Astrocyte (in vitro differentiated cells and primary cell): ENCODE data around the gene C1orf21. TPM values are rescaled to one million over a fixed set of nuclear protein-coding genes. Genes with fewer than 3 reads are reported as not detected.
A peak's percentile ranks its signal among the peaks of the same experiment; 100 is the strongest.

Experiments used
- DNase-seq: peaks from one replicate; pipeline ENCODE4 v3.0.0-alpha.2; 2010; ENCODE audit warnings: low read depth
- FAIRE-seq: peaks from 2 replicates; lab custom pipeline; 2011; peaks lifted over from hg19 to GRCh38; lab: Jason Lieb, UNC
- H2AFZ ChIP-seq: 2 replicates; pipeline ENCODE4 v1.6.0; 2012; ENCODE audit warnings: low read depth, low read length, inconsistent platforms
- H3K27ac ChIP-seq: 2 replicates; pipeline ENCODE4 v1.5.1; 2011; ENCODE audit warnings: low read depth, low read length, inconsistent platforms
- H3K27me3 ChIP-seq: 2 replicates; pipeline ENCODE4 v1.6.0; 2011; ENCODE audit warnings: low read length, inconsistent platforms; ENCODE audit not compliant: insufficient read depth
- H3K36me3 ChIP-seq: 2 replicates; pipeline ENCODE4 v1.5.1; 2011; ENCODE audit warnings: low read length, inconsistent platforms; ENCODE audit not compliant: insufficient read depth
- H3K4me1 ChIP-seq: 2 replicates; pipeline ENCODE4 v1.5.1; 2011; ENCODE audit warnings: low read length, inconsistent platforms; ENCODE audit not compliant: insufficient read depth
- H3K4me2 ChIP-seq: 2 replicates; pipeline ENCODE4 v1.6.0; 2012; ENCODE audit warnings: low read length, inconsistent platforms
- H3K4me3 ChIP-seq: 2 replicates; pipeline ENCODE4 v1.5.1; 2011; ENCODE audit warnings: low read depth, mild to moderate bottlenecking, low read length, inconsistent platforms; ENCODE audit not compliant: insufficient read depth
- H3K79me2 ChIP-seq: 2 replicates; pipeline ENCODE4 v1.6.0; 2012; ENCODE audit warnings: mild to moderate bottlenecking, low read length, inconsistent platforms; ENCODE audit not compliant: insufficient read depth
- H3K9ac ChIP-seq: 2 replicates; pipeline ENCODE4 v1.6.0; 2012; ENCODE audit warnings: mild to moderate bottlenecking, low read length, inconsistent platforms
- H3K9me3 ChIP-seq: 2 replicates; pipeline ENCODE4 v1.5.1; 2012; ENCODE audit warnings: low read depth, mild to moderate bottlenecking, low read length, inconsistent platforms; ENCODE audit not compliant: insufficient read depth
- H4K20me1 ChIP-seq: 2 replicates; pipeline ENCODE4 v1.6.0; 2012; ENCODE audit warnings: low read length, inconsistent platforms; ENCODE audit not compliant: insufficient read depth
- H3K27ac Mint-ChIP-seq: one replicate; pipeline ENCODE4 v1.8.0; 2021; ENCODE audit warnings: mild to moderate bottlenecking, mixed read lengths; ENCODE audit not compliant: unreplicated experiment
- H3K27me3 Mint-ChIP-seq: one replicate; pipeline ENCODE4 v1.8.0; 2021; ENCODE audit warnings: low read depth, mixed read lengths; ENCODE audit not compliant: unreplicated experiment
- H3K36me3 Mint-ChIP-seq: one replicate; pipeline ENCODE4 v1.8.0; 2021; ENCODE audit warnings: low read depth, mixed read lengths; ENCODE audit not compliant: unreplicated experiment
- H3K4me1 Mint-ChIP-seq: one replicate; pipeline ENCODE4 v1.8.0; 2021; ENCODE audit warnings: low read depth, mixed read lengths; ENCODE audit not compliant: unreplicated experiment
- H3K4me3 Mint-ChIP-seq: one replicate; pipeline ENCODE4 v1.8.0; 2021; ENCODE audit warnings: mild to moderate bottlenecking, moderate library complexity, mixed read lengths; ENCODE audit not compliant: unreplicated experiment
- H3K9me3 Mint-ChIP-seq: one replicate; pipeline ENCODE4 v1.8.0; 2021; ENCODE audit warnings: mild to moderate bottlenecking, mixed read lengths; ENCODE audit not compliant: unreplicated experiment
- EZH2 ChIP-seq: IDR thresholded peaks from 2 replicates; pipeline ENCODE4 v1.6.1; 2012; ENCODE audit warnings: mild to moderate bottlenecking, low read length, inconsistent platforms; ENCODE audit not compliant: insufficient read depth
- total RNA-seq: library from RNA; stranded (reverse); gene quantifications from 2 replicates; pipeline ENCODE4 v1.2.1, GENCODE V29; 2021
- TF ChIP-seq, protein P1 (sequence below): IDR thresholded peaks from 2 replicates; pipeline ENCODE4 v1.5.1; 2011; ENCODE audit warnings: low read depth, mild to moderate bottlenecking, inconsistent platforms, low read length, moderate library complexity; ENCODE audit not compliant: insufficient read depth

C1orf21 gene
- total RNA-seq, 1 donor from 2014 or later, result 15.1 TPM

DNA sequence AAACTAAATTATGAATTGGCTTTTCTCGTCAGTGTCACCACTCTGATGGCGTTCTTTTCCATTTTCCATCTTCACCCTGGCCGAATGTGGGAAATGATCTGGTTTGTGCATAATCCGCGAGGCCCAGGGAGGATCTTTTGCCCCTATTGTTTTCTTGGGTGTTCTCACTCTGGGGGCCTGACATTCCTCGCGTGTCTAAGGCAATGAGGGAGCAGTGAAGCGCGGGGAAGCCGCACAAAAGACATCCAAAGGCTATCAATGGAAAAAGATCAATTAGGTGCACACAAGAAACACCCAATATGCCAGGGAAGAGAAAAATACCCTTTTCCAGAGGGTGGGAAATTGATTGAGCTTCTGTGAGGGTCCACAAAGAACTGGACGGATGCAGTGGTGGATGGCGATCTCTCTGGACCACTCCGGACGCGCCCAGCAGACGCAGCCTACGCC is 941 bp upstream of the C1orf21 start:
- peak overlapping the region; percentile 77 for H3K9ac ChIP-seq
- peak overlapping the region; percentile 84 for H2AFZ ChIP-seq
- Mint-ChIP-seq H3K27ac (no peak overlapping the region), H3K9me3 (peaks cover 2% of the 10 kb centered on the region), H3K36me3 (peaks cover 2% of the 10 kb centered on the region), H3K4me1 (peaks cover 17% of the 10 kb centered on the region), H3K4me3 (peak overlapping the region; percentile 86), H3K27me3 (peaks cover 7% of the 10 kb centered on the region)
- H3K4me2 ChIP-seq, result peak overlapping the region; percentile 99
- H3K27me3 ChIP-seq, result peaks cover 5% of the 10 kb centered on the region
- peak overlapping the region; percentile 36 for H3K27ac ChIP-seq
- TF ChIP-seq, protein P1, sequence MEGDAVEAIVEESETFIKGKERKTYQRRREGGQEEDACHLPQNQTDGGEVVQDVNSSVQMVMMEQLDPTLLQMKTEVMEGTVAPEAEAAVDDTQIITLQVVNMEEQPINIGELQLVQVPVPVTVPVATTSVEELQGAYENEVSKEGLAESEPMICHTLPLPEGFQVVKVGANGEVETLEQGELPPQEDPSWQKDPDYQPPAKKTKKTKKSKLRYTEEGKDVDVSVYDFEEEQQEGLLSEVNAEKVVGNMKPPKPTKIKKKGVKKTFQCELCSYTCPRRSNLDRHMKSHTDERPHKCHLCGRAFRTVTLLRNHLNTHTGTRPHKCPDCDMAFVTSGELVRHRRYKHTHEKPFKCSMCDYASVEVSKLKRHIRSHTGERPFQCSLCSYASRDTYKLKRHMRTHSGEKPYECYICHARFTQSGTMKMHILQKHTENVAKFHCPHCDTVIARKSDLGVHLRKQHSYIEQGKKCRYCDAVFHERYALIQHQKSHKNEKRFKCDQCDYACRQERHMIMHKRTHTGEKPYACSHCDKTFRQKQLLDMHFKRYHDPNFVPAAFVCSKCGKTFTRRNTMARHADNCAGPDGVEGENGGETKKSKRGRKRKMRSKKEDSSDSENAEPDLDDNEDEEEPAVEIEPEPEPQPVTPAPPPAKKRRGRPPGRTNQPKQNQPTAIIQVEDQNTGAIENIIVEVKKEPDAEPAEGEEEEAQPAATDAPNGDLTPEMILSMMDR, result no peak
- no peak for TF ChIP-seq EZH2
- peak overlapping the region; percentile 76 for H3K4me3 ChIP-seq
- H3K79me2 ChIP-seq, result no peaks in the 10 kb centered on the region
- no peaks in the 10 kb centered on the region for H3K36me3 ChIP-seq
- H3K9me3 ChIP-seq, result no peaks in the 10 kb centered on the region
- DNase-seq (no peak), FAIRE-seq (no peak)
- no peaks in the 10 kb centered on the region for H4K20me1 ChIP-seq
- H3K4me1 ChIP-seq, result peaks cover 10% of the 10 kb centered on the region

DNA sequence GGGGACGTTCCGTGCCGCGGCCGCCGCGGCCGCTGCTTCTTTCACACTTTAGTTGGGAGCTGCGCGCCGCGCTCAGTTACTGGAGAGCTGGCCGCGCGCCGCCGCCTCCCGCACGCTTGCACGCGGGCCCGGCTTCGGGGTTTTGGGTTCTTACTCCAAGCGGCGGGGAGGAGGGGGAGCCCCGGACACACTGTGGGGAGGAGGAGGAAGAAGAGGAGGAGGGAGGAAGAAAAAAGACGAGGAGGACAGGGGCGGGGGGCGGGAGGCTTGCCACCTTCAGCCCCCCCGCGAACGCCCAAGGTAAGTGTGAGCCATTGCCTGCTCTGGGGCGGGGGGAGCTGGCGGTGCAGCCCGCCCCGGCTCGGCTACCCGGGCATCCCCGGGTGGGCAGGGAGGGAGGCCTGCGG is 243 bp downstream of the C1orf21 start:
- H2AFZ ChIP-seq, result peak overlapping the region; percentile 84
- H3K4me3 Mint-ChIP-seq, result peak overlapping the region; percentile 86
- peaks cover 2% of the 10 kb centered on the region for H3K36me3 Mint-ChIP-seq
- H3K9me3 Mint-ChIP-seq, result peaks cover 2% of the 10 kb centered on the region
- H3K27me3 Mint-ChIP-seq, result peaks cover 7% of the 10 kb centered on the region
- H3K79me2 ChIP-seq, result peaks cover 4% of the 10 kb centered on the region
- TF ChIP-seq EZH2, result no peak
- TF ChIP-seq, protein P1, result no peak
- peaks cover 5% of the 10 kb centered on the region for H3K27me3 ChIP-seq
- peak overlapping the region; percentile 76 for H3K4me3 ChIP-seq
- H3K36me3 ChIP-seq, result no peaks in the 10 kb centered on the region
- no peak overlapping the region for H3K27ac Mint-ChIP-seq
- DNase-seq (no peak), FAIRE-seq (no peak)
- peak overlapping the region; percentile 77 for H3K9ac ChIP-seq
- peaks cover 21% of the 10 kb centered on the region for H3K4me1 Mint-ChIP-seq
- H3K4me2 ChIP-seq, result peak overlapping the region; percentile 99
- H4K20me1 ChIP-seq, result no peaks in the 10 kb centered on the region
- peaks cover 10% of the 10 kb centered on the region for H3K4me1 ChIP-seq
- H3K9me3 ChIP-seq, result no peaks in the 10 kb centered on the region
- H3K27ac ChIP-seq, result no peak overlapping the region

DNA sequence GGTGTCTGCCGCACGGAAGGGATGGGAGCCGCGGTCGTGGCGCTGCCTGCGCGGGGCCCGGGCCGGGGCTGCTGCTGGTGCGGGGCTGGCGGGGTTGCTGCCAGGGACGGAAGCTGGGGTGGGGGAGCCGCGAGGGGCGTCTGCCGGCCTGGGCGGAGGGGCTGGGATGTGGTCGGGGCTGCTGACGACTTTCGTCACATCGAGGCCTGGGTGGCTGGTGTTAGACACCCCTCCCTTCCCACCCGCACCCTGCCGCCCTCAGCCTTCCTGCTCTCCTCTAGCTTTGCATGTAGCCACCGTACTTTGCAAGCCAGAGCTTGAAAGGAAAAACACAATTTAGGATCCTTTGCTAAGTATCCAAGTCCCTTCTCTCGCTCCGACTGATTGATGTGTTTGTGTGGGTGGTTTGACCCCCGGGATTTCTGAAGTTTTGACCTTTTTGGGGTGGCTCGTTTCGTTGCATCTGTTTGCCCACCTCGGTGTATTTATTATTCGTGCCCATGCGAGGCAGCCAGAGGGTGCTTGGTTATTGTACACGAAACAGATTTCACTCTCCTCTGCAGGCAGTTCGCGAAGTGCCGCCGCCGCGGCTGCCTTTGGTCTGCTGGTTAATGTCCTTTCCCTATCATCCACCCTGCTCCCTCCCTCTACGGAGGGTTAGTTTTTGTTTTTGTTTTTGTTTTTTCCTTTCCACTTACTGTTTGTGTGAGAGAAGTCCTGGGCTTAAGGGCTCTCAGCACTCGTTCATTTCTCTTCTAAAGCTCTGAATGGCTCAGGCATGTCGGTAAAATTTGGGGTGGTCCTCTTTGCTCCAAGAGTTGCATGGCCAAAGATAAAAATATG is 868 bp downstream of the C1orf21 start:
- Histone ChIP-seq H4K20me1 (no peaks in the 10 kb centered on the region), H3K27ac (peak overlapping the region; percentile 56), H3K9ac (peak overlapping the region; percentile 77), H3K4me1 (peaks cover 10% of the 10 kb centered on the region), H2AFZ (peak overlapping the region; percentile 84), H3K36me3 (no peaks in the 10 kb centered on the region), H3K9me3 (no peaks in the 10 kb centered on the region), H3K4me2 (peak overlapping the region; percentile 99), H3K27me3 (peaks cover 5% of the 10 kb centered on the region), H3K79me2 (peaks cover 4% of the 10 kb centered on the region), H3K4me3 (peak overlapping the region; percentile 76)
- no peak for TF ChIP-seq EZH2
- TF ChIP-seq, protein P1, result no peak
- peak overlapping the region; percentile 50 for H3K27ac Mint-ChIP-seq
- peaks cover 7% of the 10 kb centered on the region for H3K27me3 Mint-ChIP-seq
- H3K4me3 Mint-ChIP-seq, result peak overlapping the region; percentile 86
- peaks cover 2% of the 10 kb centered on the region for H3K9me3 Mint-ChIP-seq
- H3K4me1 Mint-ChIP-seq, result peaks cover 21% of the 10 kb centered on the region
- H3K36me3 Mint-ChIP-seq, result peaks cover 2% of the 10 kb centered on the region
- DNase-seq (no peak), FAIRE-seq (no peak)
